ENCODE data around the gene ARID1B.

DNA sequence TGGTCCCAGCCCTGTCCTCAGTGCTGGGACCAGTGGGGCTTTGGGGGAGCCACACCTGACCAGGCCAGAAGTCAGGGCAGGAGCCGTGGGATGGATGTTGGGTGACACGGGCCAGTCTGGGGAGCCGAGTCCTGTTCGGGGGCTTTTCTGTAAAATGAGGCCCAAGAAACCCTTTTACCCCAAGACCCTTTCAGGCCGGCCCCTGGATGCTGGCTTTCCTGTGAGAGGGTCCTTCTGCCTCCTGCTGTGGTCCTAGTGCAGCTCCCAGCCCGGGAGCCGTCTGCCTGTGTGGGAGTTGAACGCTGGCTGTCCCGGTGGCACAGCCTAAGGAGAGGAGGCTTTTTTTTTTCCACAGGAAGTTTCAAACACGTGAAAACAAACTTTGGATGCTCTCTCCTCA is 422.9 kb downstream of the ARID1B start:
- no peak for TF ChIP-seq CTCF (IDR thresholded peaks at IDR 0.05; ENCODE audit: borderline replicate concordance, extremely low read depth, low read length, poor library complexity, severe bottlenecking)
- no peak for TF ChIP-seq EZH2 (IDR thresholded peaks at IDR 0.05; ENCODE audit: borderline replicate concordance, low read depth, low read length, severe bottlenecking)

Data from DND-41 (cell line).